GM18870 (cell line): ENCODE measurements around the gene C16orf74.

Experiments
- ATAC-seq: cut with Tn5 transposase; IDR thresholded peaks from one replicate; pipeline ENCODE4 v1.9.1; 2021; ENCODE audit warnings: moderate library complexity; ENCODE audit not compliant: unreplicated experiment

The C16orf74 gene

DNA sequence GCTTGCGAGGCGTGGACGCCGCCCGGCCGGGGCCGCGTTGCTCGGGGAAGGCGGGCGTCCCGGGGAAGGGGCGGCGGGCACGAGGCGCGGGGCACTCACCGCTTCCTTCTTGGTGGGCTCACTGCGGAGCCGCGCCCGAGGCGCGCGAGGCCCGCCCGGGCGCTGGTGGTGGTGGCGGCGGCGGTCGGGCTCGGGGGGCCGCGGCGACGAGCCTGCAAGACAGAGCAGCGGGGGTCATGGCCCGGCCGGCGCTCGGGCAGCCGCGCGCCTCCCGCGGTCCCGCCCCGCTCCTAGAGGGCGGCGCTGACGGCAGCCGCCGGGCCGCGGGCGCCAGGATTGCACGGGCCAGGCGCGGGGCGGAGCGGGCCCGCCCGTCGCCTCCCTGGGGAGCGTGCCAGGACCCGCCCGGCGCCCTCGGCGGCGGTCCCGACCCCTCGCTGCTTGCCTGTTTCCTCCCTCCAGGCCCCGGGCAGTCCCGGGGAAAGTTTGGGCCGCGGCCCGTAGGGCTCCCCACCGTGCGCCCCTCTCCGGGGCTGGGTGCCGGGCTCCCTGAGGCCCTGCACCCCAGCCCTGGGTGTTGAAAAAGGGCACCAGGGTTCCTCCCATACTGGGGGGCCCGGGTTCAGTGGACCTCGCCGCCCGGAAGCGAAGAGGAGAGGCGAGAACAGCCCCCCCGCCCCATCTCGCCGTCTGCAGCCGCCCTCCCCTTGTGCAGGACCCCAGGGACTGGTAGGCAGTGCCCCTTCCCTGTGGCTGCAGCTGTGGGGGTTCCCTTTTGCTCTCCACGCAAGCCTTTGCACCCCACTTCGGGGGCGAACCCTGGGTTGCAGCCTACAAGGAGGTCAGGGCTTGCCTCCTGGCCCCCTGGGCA, at the start of gene C16orf74:
Gene C16orf74, minus strand, starts transcription at position 270 of the 871 bp plus-strand sequence. CDS start 15,879 bp downstream, outside the sequence.
- ATAC-seq: no peak

DNA sequence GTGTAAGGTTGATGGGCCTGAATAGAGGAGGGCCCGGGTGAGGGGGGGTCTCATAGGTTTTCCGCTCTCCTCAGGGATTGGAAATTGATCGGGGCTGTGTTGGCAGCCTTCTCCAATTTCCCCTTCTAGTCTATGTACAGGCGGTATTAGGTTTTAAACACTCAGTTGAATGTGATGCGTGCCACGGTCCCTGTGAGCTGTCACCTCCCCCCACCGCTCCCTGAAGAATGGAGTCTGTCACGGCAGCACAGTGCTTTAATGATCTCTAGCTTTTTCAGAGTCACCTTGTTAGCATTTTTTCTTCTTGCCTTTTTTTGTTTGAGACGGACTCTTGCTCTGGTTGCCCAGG, 49.4 kb upstream of the C16orf74 start:
- ATAC-seq: peak; percentile 17

DNA sequence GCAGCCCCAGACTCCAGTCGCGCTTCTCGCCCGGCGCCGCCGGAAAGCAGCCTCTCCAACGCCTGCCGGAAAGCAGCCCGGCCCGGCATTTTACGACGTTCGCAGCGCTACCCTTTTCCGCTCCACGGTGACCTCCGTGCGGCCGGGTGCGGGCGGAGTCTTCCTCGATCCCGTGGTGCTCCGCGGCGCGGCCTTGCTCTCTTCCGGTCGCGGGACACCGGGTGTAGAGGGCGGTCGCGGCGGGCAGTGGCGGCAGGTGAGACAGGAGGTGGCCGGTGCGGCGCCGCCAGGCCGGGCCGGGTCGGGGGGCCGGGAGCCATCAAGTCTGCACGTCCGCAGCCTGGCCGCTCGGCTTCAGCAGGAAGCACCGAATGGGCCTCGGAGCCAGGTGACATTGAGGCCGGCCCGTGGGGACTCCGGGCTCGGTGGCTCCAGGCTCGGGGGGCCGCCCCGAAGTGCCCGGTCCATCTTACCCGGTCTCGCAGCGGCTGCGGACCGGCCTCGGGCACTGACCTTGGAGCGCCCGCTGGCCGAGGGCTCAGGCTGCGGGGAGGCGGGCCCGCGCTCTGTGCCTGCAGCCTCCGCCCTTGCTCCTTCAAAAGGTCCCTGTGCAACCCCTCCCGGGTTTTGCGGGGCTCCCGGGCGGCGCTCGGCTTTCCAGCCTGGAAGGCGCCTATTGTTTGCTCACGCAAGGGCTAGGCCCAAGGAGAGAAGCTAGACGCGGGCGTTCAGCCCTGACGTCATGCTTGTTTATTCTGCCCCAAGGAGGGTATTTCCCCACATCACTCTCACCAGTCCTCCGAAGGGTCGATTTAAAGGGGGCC, 48.8 kb upstream of the C16orf74 start, which contains the start of the genes COX4I1 and EMC8:
Gene COX4I1, plus strand, starts transcription at position 199 of the 824 bp plus-strand sequence. CDS start 1,511 bp downstream, outside the sequence.
Gene EMC8, minus strand, starts transcription at position 48 of the 824 bp plus-strand sequence. CDS start 249 bp downstream, outside the sequence.
- peak; percentile 62 for ATAC-seq

DNA sequence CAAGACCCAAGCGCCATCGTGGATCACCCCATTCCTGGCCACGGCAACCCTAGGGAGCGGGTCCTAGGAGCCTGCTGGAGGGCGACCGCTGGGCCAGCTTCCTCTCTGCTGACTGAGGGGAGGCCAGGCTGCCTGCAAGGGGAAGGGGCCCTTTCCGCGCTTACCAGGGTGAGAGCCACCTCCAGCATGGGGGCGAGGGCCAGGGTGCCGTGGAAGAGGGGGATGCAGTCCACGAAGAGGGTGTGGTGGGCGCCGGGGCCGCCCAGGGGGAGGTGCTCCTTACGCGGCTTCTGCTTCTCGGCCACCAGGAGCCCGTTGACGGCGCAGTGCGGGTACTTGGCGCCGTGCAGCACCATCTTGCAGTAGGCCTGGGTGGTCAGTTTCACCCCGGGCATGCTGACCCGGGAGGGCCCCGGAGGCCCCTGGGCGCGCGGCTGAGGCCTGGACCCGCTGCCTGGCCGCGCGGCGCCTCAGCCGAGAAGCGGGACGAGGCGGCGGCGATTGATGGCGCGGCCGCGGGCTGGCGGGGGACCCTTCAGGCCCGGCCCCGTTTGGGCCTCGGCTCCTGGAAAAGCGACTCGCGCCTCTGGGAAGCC, 48.1 kb upstream of the C16orf74 start:
- ATAC-seq: no peak

DNA sequence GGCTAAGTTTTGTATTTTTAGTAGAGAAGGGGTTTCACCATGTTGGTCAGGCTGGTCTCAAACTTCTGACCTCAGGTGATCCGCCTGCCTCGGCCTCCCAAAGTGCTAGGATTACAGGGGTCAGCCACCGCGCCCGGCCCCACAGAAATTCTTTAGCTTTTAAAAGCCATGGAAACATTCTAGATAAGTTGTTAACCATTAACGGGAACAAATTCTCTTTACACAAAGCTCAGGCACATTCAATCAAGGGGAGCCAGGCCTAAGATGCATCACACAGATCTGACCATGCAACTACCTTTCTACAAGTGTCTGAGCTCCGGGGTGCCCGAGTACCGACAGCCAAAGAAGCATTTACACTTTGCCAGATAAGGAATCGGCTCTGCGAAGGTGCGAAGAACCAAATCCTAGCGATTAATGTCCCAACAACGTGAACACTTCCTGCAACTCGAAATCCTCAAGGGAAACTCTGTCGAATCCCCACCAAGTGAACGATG, 47.4 kb upstream of the C16orf74 start:
- ATAC-seq: no peak

DNA sequence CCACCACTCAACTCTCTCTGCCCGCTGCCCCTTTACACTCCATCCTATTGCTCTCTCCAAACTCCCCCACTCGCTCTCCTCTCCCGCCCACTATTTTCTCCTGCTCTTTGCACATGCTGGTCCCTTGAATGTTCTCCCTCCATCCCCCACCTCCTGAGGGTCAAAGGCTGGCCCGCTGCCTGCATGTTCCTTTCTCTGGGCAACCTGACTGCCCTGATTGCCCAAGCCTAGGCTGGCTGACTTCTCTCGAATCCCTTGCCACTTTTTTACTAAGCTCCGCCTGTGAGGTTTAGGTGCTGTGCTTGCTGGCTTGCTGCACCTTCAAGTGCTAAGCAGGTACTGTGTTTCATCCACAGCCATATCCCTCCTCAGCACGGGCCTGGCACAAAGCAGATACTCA, 45.7 kb upstream of the C16orf74 start:
- ATAC-seq: no peak

DNA sequence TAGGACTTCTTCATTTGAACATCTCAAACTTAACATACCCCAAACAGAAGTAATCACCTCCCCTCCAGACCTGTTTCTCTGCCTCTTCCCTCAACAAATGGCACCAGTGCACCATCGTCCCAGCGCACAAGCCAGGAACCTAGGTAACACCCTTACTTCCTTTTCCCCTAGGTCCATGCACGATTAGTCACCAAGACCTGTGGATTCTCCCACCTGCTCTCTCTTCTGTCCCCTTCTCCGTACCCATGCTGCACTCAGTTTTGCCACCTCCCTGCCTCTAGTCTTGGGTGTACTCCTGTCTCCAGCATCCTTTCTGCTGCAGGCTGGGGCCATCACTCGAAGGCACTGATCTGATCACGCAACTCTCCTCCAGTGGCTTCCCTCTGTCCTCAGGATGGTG, 45.3 kb upstream of the C16orf74 start:
- ATAC-seq: no peak

DNA sequence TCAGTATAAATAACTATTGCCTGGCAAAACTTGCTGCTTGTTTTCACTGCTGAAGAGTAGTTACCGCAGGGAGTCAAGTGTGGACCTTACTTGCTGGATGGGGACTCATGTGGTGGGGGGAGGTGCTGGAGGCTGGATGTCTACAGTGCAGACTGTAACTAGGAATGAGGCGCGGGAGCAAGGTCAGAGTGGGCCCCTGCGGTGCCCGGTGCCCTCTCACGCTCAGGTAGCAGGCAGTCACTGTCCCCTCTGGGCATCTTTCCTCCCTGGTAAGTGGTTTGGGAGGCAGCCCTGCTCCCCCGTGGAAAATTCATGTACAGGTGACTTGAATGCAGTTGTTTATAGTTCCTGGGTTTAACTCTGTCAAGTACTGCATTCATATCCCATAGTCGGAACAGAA, 43.8 kb upstream of the C16orf74 start:
- ATAC-seq: no peak

DNA sequence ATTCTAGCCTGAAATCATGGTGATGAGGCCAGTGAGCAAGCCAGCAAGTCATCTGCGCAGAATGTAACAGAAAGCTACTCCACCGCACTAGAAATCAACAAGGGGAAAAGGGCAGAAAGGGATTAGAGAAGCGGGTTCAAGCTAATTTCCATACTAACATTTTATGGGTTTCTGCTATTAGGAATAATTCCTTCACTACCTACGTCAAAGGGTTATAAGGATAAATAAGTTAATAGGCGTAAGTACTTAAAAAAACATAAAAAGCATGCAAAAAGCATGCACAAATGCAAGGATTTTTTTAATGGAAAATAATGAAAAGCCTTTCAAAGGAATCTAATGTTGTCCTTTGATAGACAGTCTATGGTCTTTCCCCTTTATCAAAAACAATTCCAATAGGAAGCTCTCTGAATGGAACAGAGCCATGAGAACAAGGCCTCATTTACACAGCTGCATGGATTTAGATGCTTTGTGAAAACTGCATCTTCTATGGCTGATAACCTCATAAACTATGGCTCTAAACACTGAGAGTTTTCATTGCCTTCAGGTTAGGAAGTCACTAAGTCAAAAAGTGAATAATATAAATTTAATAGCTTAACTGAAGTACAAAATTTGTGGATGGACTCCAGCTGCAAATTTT, 42.9 kb upstream of the C16orf74 start:
- no peak for ATAC-seq

DNA sequence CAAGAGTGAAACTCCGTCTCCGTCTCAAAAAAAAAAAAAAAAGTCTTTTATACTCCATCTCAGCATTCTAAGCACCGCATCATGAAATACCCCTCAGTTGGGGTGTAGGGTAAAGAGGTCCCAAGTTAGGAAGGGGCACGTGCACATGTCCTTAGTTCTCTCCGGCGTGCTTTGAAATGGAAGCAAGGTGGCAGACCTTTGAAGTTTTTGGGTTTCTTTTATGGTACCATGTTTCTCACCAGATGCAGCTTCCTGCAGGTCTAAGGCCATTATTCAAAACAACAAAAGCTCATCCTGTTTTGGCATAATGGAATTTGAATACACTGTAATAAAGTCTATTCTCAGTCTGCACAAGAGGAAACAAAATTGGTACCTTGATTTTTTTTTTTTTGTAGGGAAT, 38.9 kb upstream of the C16orf74 start:
- no peak for ATAC-seq

DNA sequence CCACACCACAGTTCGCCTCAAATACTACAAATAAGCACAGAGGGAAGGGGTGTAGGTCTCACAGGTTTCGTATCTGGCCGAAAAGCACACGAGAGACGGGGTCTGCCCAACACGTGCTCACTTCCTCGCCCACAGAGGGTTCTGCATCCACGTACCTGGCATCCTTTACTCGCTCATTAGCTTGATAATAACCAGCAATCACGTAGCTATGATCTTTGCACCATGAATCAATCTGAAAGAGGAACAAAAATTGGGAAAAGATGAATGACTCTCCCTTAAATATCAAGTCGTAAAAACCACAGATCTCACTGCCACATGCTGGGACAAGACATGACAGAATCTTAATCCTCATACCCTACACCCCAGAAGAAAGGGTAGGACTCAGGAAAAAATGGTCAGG, 37.9 kb upstream of the C16orf74 start:
- ATAC-seq: no peak

DNA sequence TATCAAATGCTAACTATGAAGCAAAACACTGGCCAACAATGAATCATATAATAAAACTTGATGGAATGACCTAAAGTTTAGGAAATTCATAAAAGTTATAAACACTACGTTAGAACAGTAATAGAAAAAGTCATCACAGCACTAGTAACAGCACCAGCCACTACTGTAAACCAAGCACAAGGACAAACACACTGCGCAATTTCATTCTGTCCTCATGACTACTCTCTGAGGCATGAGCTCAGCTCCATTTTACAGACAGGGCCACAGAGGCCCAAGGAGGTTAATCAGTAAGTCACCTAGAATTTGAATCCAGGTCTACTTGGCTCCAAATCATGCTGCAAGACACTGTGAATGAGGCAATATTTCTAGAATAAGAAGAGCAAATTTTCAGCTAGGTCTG, 35.0 kb upstream of the C16orf74 start:
- ATAC-seq: no peak

DNA sequence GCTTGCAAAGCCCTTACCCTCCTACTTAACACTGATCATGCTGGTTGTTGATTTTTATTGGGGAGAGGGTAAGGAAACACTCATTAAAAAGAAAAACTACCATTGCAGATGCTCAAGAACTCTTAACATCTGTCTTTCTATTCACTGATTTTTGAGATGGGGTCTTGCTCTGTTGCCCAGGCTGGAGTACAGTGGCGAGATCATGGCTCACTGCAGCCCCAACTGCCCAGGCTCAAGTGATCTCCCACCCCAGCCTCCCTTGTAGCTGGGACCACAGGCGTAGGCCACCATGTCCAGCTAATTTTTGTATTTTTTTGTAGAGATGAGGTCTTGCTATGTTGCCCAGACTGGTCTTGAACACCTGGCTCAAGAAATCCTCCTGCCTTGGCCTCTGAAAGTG, 33.9 kb upstream of the C16orf74 start:
- no peak for ATAC-seq

DNA sequence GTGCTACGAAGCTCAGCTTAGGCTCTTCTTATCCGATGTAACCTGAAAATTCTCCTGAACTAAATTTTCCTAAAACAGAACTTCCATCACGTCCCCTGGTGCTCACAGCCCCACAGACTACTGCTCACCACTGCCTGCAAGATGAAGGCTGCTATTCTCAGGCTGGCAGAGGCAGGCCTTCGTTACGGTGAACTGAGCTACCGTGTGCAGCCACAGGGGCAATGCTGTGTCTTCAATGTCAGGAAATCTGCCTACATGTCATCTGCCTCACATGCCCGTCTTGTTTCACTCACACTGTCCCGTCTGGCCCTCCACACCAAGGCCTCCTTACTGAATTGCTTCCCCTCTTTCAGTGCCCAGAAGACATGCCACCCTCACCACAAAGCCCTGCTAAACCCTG, 32.5 kb upstream of the C16orf74 start:
- no peak for ATAC-seq

DNA sequence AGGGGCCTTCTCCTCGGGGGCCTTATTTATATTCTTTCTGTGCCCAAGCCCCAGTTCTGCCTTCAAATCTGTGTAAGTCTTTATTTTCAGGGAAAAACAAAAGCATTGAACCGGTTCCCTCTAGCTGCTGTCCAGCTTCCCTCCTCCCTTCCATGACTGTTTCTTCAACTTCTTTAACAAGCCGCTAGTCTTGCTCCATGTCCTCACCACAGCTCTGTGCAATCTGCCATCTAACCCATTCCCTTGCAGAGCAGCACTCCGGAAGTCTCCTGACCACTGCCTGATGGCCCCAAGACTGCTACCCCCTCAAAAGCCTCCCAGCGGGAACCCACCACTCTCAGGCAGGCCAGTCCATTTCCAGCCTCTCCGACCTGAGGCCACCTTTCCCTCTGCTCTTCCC, 31.6 kb upstream of the C16orf74 start:
- ATAC-seq: no peak

DNA sequence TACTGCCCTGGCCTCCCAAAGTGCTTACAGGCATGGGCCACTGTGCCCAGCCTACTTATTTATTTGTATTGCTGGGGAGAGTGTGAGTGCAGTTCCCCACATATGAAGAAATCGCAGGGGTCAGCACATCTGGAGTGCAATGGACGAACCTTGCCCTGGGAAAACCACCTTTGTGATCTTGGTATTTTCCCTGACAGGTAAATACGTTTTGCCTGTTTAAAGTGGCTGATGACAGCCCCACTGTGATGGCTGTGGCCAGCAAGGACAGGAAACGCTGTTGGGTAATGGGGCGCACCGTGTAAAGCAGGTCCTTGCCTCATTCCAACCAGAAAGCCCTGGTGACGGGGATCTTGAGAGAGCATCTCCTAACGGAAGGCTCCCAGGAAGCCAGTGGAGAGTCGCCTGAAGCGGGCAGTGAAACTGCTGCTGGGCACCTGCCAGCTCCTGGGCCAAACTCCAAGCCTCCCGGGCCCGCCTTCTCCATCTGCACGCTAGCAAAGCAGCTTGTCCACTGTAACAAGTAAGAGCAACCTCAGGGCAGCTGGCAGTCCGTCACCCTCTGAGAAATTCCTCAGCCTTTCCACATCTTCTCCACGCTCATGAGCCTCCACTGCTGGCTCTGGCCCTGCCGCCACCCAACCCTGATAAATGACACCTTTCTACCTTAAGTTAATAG, 30.9 kb upstream of the C16orf74 start:
- ATAC-seq: no peak

DNA sequence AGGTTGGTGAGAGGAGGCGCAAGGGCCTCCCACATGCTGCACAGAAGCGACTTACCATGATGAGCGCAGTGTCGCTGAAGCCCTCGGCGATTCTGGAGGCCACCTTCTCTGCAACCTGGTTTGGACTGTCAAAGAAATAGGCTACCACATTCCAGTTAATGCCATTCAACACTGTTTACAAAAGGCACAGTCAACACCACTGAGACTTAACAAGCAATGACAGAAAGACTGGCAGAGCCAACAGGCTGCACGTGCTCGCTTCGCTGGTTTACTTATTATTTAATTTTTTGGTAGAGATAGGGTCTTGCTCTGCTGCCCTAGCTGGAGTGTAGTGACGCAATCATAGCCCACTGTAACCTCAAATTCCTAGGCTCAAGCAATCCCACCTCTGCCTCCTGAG, 30.3 kb upstream of the C16orf74 start:
- no peak for ATAC-seq

DNA sequence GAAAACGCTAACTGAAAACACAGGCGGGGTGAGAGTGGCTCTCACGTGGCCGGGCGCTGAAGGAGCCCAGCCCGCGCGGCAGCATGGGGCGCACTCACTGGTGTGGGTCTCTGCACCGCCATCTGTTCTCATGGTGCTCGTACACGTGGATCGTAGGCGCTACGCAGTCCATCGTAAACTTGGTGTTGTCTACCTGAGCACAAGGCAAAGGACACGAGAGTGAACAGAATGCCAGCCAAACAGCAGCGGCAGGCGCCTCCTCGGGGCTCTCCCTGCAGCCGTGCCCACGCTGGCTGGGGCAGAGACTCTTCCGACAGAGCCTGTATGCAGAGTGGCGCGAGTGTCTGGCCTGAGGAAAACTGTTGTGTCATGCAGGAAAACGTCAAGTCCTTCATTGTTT, 29.4 kb upstream of the C16orf74 start:
- ATAC-seq: no peak

DNA sequence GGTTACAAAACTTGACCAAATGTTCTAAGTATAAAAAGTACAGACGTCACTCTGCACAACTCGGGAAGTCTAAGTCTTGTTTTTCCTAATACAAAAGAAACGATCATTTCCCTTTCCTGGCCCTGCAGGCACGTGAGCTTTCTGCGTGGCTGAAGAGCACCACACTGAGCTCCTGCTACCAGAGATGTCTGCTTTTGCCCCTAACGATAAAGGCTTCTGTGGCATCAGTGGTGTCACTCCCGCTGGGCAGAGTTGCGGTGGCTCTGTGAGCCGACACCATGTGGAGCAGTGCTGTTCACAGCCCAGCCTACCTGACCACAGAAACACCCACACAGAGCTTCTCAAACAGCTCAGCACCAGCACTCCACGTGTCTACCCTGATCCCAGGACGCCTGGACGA, 28.0 kb upstream of the C16orf74 start:
- no peak for ATAC-seq

DNA sequence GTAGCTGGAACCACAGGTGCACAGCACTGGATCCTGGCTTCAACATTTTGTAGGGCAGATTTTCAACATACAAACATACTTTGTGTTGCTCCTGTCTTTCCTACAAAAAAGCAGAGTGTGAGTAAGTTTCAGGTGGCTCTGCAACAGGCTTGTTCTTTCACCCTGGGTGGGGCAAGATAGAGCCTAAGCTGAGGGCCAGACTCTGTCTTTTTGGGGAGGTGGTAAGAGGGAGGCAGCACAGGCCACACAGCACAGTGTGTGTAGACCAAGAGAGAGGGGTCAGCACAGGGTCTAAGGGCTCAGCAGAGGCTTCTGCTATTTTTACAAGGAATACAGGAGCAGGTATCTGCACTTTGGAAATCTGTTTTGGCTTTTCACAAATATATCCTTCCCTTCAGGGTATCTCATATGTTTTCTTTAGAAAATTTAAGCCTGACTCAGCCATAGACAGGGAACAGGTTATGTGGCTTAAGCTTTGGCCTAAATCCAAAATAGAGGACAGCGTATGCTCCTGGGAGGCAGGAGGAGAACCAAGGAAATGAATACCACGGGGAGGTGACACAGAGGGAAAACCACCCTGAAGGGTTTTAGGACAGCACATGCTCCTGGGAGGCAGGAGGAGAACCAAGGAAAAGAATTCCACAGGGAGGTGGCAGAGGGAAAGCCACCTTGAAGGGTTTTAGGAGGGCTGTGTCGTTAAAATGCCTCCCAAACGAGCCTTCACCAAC, 26.9 kb upstream of the C16orf74 start:
- no peak for ATAC-seq
